G401 (cell line): ENCODE data around the gene MED27. TPM values are rescaled to one million over a fixed set of nuclear protein-coding genes. Genes with fewer than 3 reads are reported as not detected.
"Not testable (repeated sequence)": the region's sequence is repeated elsewhere in the genome, so short reads cannot be mapped to it uniquely, and the experiment has no call there.

ENCODE experiments used
- DNase-seq: peaks from one replicate; pipeline ENCODE4 v3.0.0-alpha.2; 2015; ENCODE audit warnings: low spot score
- in situ Hi-C: cut with HindIII; loops from 2 replicates; pipeline ENCODE4 v1.10.0; 2016; ENCODE audit warnings: low sequenced_read_pairs, mixed read lengths
- total RNA-seq: library from RNA; depleted of rRNA; stranded (reverse); fragments of >200 nt; shearing (Covaris generic); gene quantifications from 2 replicates; pipeline ENCODE4 v1.2.3, GENCODE V29; 2014

MED27 gene
- total RNA-seq, 1 experiment from 2014 or later: 46.7 TPM

DNA sequence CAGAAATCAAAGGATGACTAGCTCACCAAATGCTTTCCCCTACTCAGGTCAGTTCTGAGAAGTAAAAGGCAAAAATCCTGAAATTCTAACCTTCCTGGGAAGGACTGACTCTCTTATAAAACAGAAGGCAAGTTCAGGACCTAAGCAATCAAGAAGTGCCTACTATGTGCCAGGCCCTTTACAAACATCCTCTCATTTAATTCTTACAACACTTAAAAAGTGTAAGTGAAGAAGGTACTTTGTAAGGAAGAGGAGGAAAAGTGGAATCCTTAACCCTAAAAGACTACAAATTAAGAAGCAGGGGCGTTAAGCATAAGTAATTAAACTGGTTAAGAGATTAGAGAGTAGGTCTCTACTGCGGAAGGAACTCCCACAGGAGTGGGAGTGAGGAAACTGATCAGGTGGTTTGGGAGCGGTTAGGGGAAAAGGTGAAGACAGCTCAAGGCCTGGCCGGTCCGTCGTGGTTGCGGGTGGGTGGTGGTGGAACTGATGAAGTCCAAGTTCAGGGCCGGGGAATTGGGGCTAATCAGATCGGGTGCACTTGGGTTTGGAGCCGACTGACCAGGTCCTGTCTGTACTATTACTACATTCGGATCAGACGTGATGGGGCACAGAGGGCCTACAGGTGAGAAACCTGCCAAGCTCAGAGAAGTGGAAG lies 839 bp downstream of the MED27 start:
- no peak for DNase-seq

DNA sequence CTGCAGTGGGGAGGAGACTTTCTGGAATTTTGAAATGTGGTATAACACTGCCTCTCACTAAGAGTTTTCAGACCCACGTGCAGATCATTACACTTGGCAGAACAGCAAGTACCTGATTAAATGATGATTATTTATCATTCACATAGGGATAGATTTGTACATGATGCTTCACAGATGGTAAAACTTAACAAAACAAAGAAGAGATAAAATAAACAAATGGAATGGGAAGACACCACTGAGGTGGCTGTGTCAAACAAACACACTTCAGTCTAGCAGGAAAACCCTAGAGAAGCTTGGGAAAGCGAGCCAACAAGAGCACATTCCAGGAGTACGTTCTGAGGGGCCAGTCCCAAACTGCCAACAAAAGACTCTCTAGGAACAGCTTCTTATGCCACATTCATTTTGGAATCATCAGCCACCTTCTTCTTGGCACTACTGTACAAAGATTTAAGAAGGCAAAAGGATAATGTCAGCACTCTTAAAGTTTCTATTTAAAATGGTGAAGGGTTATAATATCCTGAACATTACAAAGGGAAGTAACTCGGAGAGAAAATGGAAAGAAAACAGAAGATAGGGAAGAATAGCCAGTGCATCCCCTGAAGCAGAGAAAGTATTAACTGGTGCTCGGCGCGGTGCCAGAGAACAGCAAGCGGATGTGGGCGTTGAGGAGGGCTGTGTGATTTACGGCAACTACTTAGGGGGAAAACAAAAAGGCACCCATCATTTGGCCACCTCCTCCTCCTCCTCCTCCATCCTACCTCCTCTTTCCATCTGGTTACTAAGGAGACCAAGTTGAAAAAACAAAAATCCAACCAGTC lies 1.6 kb downstream of the MED27 start:
- in situ Hi-C loops: no loop called here
- DNase-seq: no peak

More for the DNA sequence above, 839 bp downstream of the MED27 start:
- in situ Hi-C loops: no loop called here

- no peak for DNase-seq
- in situ Hi-C loops: no loop called here
Measured at GRCh38 chr9:132075853-132076252, 3.8 kb downstream of the MED27 start.

DNA sequence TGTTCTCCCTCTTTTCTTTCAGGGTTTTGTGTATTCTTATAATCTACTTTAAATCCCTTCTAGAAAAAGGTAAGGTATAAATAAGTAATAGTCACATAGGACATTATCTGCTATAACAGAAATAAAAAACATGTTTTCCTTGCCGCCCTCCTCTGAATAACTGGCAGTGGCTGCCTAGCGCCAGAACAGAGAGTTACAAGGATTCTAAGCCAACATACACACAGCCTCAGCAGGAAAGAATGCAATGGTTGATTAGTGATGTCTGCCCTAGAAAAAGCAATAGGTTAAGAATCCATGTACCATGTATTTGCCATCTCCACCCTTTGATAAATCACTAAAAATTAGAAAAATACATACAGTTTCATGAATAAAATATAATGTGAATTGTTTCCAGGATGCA lies 4.9 kb downstream of the MED27 start:
- no peak for DNase-seq
- in situ Hi-C loops: no loop called here

DNA sequence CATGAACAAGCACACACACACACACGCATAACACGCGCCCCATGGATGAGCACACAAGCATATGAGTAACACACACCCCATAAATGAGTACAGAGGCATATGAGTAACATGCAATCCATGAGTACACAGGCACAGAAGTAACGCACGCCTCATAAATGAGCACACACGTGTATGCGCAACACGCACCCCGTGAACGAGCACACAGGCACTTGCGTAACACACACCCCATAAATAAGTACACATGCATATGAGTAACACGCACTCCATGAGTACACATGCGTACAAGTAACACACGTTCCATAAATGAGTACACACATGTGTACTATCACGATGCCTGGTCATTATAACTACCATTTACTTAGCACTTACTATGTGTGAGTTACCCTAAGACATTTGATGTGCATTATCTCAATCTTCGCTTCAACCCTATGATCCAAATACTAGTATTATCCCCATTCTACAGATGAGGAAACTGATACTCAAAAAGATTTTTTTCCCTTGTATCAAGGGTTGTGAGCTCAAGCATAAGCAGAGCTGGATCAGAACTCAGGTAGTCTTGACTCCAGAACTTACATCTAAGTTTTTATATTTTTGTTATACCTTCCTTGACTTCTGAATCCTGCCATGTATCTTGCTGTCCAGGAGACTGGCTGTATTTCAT lies 7.7 kb downstream of the MED27 start:
- DNase-seq: no peak
- in situ Hi-C loops: no loop called here

DNA sequence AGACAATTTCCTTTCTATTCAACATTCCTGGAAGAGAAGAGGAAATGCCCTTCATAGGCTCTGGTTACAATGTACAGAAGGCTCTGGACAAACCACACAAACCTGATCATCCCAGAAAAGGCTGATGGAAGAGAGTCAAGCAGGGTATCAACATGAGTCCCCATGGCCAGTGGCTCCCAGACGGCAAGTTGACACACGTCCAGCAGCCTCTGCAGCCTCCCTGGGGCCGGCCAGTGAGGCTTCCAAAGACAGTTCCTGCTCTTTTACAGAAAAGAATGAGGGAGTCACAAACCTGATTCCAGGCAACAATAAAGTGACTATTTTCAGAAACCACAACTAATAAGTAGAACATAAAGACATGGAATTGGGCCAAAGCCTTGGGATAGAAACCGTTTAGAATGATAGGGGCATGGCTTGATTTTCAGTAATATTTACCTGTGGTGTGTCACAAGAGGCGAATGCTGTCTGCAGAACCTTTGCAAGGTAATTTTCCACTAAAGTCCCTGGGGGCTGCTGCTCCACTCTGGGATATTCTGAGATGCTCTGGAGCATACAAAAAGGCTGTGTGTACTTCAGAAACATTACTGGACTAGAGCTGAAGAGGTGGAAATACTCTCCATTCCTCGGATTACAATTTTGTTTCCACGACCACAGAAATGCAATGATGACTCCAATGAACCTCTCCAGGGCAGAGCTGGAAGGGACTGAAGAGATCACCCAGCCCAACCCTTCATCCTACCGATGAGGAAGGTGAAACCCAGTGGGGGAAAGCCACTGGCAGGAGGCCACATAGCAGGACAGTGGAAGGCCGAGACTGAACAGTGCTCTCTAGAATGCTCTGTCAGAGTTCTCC lies 10.4 kb downstream of the MED27 start:
- in situ Hi-C loops: no loop called here
- DNase-seq: no peak

DNA sequence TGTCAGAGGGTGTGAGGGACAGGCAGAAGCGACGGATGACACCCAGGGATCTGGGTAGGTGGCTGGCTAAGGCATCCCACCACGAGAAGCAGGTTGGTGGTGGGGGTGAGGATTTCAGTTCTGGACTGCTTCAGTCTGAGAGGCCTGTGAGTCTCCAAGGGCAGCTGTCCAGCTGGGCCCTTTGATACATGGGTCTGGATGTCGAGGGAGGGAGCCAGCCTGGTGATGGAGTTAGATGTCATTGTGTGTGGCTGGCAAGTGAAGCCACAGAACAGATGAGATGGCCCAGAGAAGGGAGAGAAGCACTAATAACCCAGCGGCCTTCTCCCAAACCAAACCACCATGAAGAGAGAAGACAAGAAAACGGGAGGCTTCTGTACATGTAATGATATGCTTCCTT lies 11.1 kb downstream of the MED27 start:
- DNase-seq: no peak
- in situ Hi-C loops: no loop called here

- in situ Hi-C loops: no loop called here
- no peak for DNase-seq
Measured at GRCh38 chr9:132066511-132066910, 13.2 kb downstream of the MED27 start.

- in situ Hi-C loops: no loop called here
- no peak for DNase-seq
Measured at GRCh38 chr9:132066057-132066456, 13.6 kb downstream of the MED27 start.

- in situ Hi-C loops: no loop called here
- DNase-seq: no peak
Measured at GRCh38 chr9:132063281-132063680, 16.4 kb downstream of the MED27 start.

- in situ Hi-C loops: no loop called here
- no peak for DNase-seq
Measured at GRCh38 chr9:132062806-132063205, 16.9 kb downstream of the MED27 start.

GRCh38 chr9:132061526-132061925 lies 18.1 kb downstream of the MED27 start:
- in situ Hi-C loops: no loop called here
- DNase-seq: no peak

GRCh38 chr9:132059361-132059760 lies 20.3 kb downstream of the MED27 start:
- in situ Hi-C loops: no loop called here

GRCh38 chr9:132058226-132058625 lies 21.4 kb downstream of the MED27 start:
- in situ Hi-C loops, DNase-seq: not testable (repeated sequence)

More at GRCh38 chr9:132059361-132059760, 20.3 kb downstream of the MED27 start:
- DNase-seq: peak; percentile 67

DNA sequence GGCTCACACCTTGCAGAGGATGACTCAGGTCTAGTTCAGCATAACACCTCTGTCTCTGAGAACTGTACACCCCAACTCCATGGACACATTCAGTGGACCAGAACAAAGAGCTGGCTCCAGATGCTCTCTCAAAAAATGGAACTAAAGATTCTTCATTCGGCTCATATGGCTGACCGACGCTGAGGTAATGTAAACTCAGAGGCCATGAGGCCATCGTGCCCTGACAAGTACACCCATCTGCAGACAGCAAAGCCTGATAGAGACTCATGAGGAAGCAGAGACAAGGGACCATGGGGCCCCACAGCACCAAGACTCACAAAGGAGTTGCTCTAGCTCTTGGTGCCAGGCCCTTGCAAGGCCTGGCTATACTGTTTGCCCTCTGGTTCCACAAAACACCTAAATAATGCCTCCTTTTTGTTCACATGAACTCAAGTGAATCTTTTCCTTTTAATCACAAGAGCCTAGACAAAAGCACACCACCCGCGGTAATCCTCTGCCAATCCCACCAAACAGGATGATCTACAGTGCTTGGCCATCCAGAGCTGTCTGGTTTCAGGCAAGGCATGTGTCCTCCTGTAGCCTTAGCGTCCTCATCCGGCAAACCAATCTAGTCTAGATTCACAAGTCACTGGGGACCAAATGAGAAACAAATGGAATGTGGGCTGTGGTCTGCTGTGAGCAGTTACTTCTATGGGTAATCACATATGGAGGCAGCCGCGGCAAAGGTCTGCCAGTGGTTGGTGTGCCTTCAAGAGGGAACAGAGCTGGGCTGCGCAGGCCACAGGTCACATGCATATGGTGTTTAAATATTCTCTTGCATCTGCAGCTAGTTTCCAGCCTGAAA lies 22.7 kb downstream of the MED27 start:
- DNase-seq: no peak
- in situ Hi-C loops: no loop called here

DNA sequence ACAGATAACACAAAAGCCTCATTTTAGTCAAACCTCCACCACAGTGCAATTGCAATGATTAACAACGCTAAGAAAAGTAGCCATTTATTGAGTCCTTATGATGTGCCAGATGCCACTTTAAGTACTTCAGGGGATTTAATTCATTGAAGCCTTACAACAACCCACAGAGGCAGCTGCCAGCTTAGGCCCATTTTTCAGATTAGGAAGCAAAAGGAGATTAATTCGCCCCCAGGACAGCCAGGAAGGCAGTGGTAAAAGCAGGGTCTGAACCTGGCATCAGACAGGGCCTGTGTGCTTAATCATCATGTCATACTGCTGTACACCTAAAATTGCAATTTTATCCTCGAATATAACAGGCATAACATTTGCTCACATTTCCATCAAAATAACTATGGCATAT lies 23.9 kb downstream of the MED27 start:
- in situ Hi-C loops: no loop called here
- no peak for DNase-seq

DNA sequence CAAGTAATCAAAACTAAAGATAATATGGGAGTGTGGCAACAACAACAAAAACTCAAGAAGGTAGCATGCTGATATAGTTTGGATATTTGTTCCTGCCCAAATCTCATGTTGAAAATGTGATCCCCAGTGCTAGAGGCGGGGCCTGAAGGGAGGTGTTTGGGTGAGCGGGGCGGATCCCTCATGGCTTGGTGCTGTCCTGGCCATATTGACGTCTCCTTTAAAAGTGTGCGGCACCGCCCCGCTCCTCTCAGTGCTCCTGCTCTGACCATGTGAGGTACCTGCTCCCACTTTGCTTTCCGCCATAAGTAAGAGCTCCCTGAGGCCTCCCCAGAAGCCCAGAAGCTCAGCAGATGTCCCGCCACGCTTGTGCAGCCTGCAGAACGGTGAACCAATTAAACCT lies 25.6 kb downstream of the MED27 start:
- in situ Hi-C loops: no loop called here
- no peak for DNase-seq

- no peak for DNase-seq
- in situ Hi-C loops: no loop called here
Measured at GRCh38 chr9:132049900-132050299, 29.8 kb downstream of the MED27 start.
